Measurements from ENCODE around the gene TEAD4.

GRCh38 chr12:2922329-2922728 lies 36.9 kb upstream of the TEAD4 start:
- TF ChIP-seq, protein P1, sequence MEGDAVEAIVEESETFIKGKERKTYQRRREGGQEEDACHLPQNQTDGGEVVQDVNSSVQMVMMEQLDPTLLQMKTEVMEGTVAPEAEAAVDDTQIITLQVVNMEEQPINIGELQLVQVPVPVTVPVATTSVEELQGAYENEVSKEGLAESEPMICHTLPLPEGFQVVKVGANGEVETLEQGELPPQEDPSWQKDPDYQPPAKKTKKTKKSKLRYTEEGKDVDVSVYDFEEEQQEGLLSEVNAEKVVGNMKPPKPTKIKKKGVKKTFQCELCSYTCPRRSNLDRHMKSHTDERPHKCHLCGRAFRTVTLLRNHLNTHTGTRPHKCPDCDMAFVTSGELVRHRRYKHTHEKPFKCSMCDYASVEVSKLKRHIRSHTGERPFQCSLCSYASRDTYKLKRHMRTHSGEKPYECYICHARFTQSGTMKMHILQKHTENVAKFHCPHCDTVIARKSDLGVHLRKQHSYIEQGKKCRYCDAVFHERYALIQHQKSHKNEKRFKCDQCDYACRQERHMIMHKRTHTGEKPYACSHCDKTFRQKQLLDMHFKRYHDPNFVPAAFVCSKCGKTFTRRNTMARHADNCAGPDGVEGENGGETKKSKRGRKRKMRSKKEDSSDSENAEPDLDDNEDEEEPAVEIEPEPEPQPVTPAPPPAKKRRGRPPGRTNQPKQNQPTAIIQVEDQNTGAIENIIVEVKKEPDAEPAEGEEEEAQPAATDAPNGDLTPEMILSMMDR (IDR thresholded peaks at IDR 0.05), result no peak
- TF ChIP-seq POLR2A (IDR thresholded peaks at IDR 0.05), result no peak
